ENCODE measurements around the gene RB1. TPM values are rescaled to one million over a fixed set of nuclear protein-coding genes. Genes with fewer than 3 reads are reported as not detected.

RB1 gene
- polyA plus RNA-seq, 1 donor from 2014 or later, result 29.5 TPM

GRCh38 chr13:48403151-48403631 lies 99.6 kb downstream of the RB1 start:
- TF ChIP-seq EZH2 (IDR thresholded peaks at IDR 0.05; ENCODE audit: borderline replicate concordance, insufficient read depth, low read length, poor library complexity, severe bottlenecking), result no peak
- no peak for TF ChIP-seq TAF1 (IDR thresholded peaks at IDR 0.05; ENCODE audit: low read depth)
- no peak for TF ChIP-seq POLR2AphosphoS5 (IDR thresholded peaks at IDR 0.05)
- no peak for TF ChIP-seq CTCF (IDR thresholded peaks at IDR 0.05; ENCODE audit: poor library complexity, severe bottlenecking)
- no peak for TF ChIP-seq RAD21 (conservative IDR thresholded peaks at IDR 0.05)
- TF ChIP-seq MXI1 (conservative IDR thresholded peaks at IDR 0.05; ENCODE audit: poor library complexity, severe bottlenecking), result no peak
- TF ChIP-seq REST (IDR thresholded peaks at IDR 0.05; ENCODE audit: borderline replicate concordance), result no peak
- no peak for TF ChIP-seq SMC3 (conservative IDR thresholded peaks at IDR 0.05; ENCODE audit: poor library complexity)
- TF ChIP-seq EP300 (conservative IDR thresholded peaks at IDR 0.05; ENCODE audit: poor library complexity, severe bottlenecking), result no peak
- Histone ChIP-seq H3K79me2 (replicated peaks; ENCODE audit: insufficient read depth, low read length) (no peaks in the 10 kb centered on the region), H3F3A (ENCODE audit: insufficient read depth, low read length, poor library complexity, severe bottlenecking) (no peaks in the 10 kb centered on the region), H3K27ac (ENCODE audit: low read length) (no peak overlapping the region), H3K36me3 (ENCODE audit: insufficient read depth, low read length) (no peaks in the 10 kb centered on the region), H3K4me2 (ENCODE audit: low read length) (no peak overlapping the region), H3K9ac (ENCODE audit: low read length) (no peak overlapping the region), H3K27me3 (ENCODE audit: insufficient read depth, low read depth, low read length) (no peaks in the 10 kb centered on the region), H3K4me3 (ENCODE audit: low read length) (no peak overlapping the region), H3K9me3 (ENCODE audit: low read length) (no peaks in the 10 kb centered on the region), H4K20me1 (ENCODE audit: insufficient read depth) (no peaks in the 10 kb centered on the region), H3K9me2 (ENCODE audit: insufficient read depth, low read length) (no peaks in the 10 kb centered on the region), H2AFZ (ENCODE audit: low read depth, low read length) (no peak overlapping the region)

GRCh38 chr13:48403913-48404312 lies 100.4 kb downstream of the RB1 start:
- Histone ChIP-seq H3K9me2 (ENCODE audit: insufficient read depth, low read length) (no peaks in the 10 kb centered on the region), H3K9me3 (ENCODE audit: low read length) (no peaks in the 10 kb centered on the region), H3K27ac (ENCODE audit: low read length) (no peak overlapping the region), H3K27me3 (ENCODE audit: insufficient read depth, low read depth, low read length) (no peaks in the 10 kb centered on the region), H3K9ac (ENCODE audit: low read length) (no peak overlapping the region), H4K20me1 (ENCODE audit: insufficient read depth) (no peaks in the 10 kb centered on the region), H2AFZ (ENCODE audit: low read depth, low read length) (no peak overlapping the region), H3K4me3 (ENCODE audit: low read length) (no peak overlapping the region), H3K4me2 (ENCODE audit: low read length) (no peak overlapping the region), H3F3A (ENCODE audit: insufficient read depth, low read length, poor library complexity, severe bottlenecking) (no peaks in the 10 kb centered on the region), H3K79me2 (replicated peaks; ENCODE audit: insufficient read depth, low read length) (no peaks in the 10 kb centered on the region), H3K36me3 (ENCODE audit: insufficient read depth, low read length) (no peaks in the 10 kb centered on the region)
- TF ChIP-seq POLR2AphosphoS5 (IDR thresholded peaks at IDR 0.05) (no peak), RAD21 (conservative IDR thresholded peaks at IDR 0.05) (no peak), CTCF (IDR thresholded peaks at IDR 0.05; ENCODE audit: poor library complexity, severe bottlenecking) (no peak), SMC3 (conservative IDR thresholded peaks at IDR 0.05; ENCODE audit: poor library complexity) (no peak), EZH2 (IDR thresholded peaks at IDR 0.05; ENCODE audit: borderline replicate concordance, insufficient read depth, low read length, poor library complexity, severe bottlenecking) (no peak), EP300 (conservative IDR thresholded peaks at IDR 0.05; ENCODE audit: poor library complexity, severe bottlenecking) (no peak)

Data from neural cell (in vitro differentiated cells).